SU-DHL-6 (cell line): ENCODE measurements around the gene NMNAT2.
"Not testable (repeated sequence)": the region's sequence is repeated elsewhere in the genome, so short reads cannot be mapped to it uniquely, and the experiment has no call there.

ENCODE experiments used
- H2AFZ ChIP-seq: fragments of 200-600 bp; sonication (generic); 2 replicates; pipeline ENCODE4 v1.6.1; 2014; ENCODE audit warnings: low read depth, mild to moderate bottlenecking, moderate library complexity, mixed read lengths, antibody characterized with exemption, low read length; ENCODE audit not compliant: severe bottlenecking
- H3F3A ChIP-seq: fragments of 200-600 bp; shearing (Covaris generic); 2 replicates; pipeline ENCODE4 v1.6.0; 2016; ENCODE audit warnings: antibody characterized with exemption, mild to moderate bottlenecking; ENCODE audit not compliant: insufficient read depth
- H3K27ac ChIP-seq: fragments of 200-600 bp; sonication (generic); 2 replicates; pipeline ENCODE4 v1.5.1; 2016; ENCODE audit warnings: low read depth, mild to moderate bottlenecking, low read length, moderate library complexity, mixed read lengths
- H3K27me3 ChIP-seq: fragments of 200-600 bp; sonication (generic), shearing (Covaris generic); 2 replicates; pipeline ENCODE4 v1.6.0; 2014; ENCODE audit warnings: mild to moderate bottlenecking, low read length
- H3K36me3 ChIP-seq: fragments of 200-600 bp; sonication (generic); 2 replicates; pipeline ENCODE4 v1.6.1; 2014; ENCODE audit warnings: mild to moderate bottlenecking, low read length, mixed read lengths
- H3K4me2 ChIP-seq: fragments of 300-600, 200-600 bp; shearing (Covaris generic), sonication (generic); 2 replicates; pipeline ENCODE4 v1.6.0; 2014; ENCODE audit warnings: low read length, low read depth, mild to moderate bottlenecking; ENCODE audit not compliant: poor library complexity, severe bottlenecking
- H3K4me3 ChIP-seq: fragments of 200-600 bp; sonication (generic); 2 replicates; pipeline ENCODE4 v1.5.1; 2014; ENCODE audit warnings: antibody characterized with exemption, low read length, mild to moderate bottlenecking, mixed read lengths; ENCODE audit not compliant: insufficient read depth, poor library complexity, severe bottlenecking
- H3K79me2 ChIP-seq: fragments of 200-600 bp; sonication (generic); 2 replicates; pipeline ENCODE4 v1.6.1; 2014; ENCODE audit warnings: mild to moderate bottlenecking, low read length, moderate library complexity; ENCODE audit not compliant: insufficient read depth
- H3K9ac ChIP-seq: fragments of 200-600 bp; sonication (generic); 2 replicates; pipeline ENCODE4 v1.7.0; 2014; ENCODE audit warnings: mild to moderate bottlenecking, low read length
- H3K9me2 ChIP-seq: fragments of 200-600 bp; sonication (generic); replicated peaks from 2 replicates; pipeline ENCODE4 v1.6.1; 2014; ENCODE audit warnings: low read length; ENCODE audit not compliant: insufficient read depth
- H3K9me3 ChIP-seq: fragments of 200-600 bp; sonication (generic); 2 replicates; pipeline ENCODE4 v1.6.1; 2014; ENCODE audit warnings: low read length, mixed read lengths; ENCODE audit not compliant: insufficient read depth
- H4K20me1 ChIP-seq: fragments of 200-600 bp; sonication (generic); 2 replicates; pipeline ENCODE4 v1.6.1; 2014; ENCODE audit warnings: low read depth, mild to moderate bottlenecking, antibody characterized with exemption, low read length, moderate library complexity, mixed read lengths
- EZH2phosphoT487 ChIP-seq: fragments of 200-600 bp; sonication (generic), shearing (Covaris generic); conservative IDR thresholded peaks from 2 replicates; pipeline ENCODE4 v1.6.1; 2018; ENCODE audit warnings: mild to moderate bottlenecking, antibody characterized with exemption, low read length, moderate library complexity, mixed read lengths
- TF ChIP-seq, protein P1 (sequence below): fragments of 200-600 bp; sonication (generic); IDR thresholded peaks from one replicate; pipeline ENCODE4 v1.5.1; 2017; ENCODE audit warnings: antibody characterized with exemption, mild to moderate bottlenecking, low read length, moderate library complexity; ENCODE audit not compliant: insufficient read depth, poor library complexity, severe bottlenecking

The NMNAT2 gene

DNA sequence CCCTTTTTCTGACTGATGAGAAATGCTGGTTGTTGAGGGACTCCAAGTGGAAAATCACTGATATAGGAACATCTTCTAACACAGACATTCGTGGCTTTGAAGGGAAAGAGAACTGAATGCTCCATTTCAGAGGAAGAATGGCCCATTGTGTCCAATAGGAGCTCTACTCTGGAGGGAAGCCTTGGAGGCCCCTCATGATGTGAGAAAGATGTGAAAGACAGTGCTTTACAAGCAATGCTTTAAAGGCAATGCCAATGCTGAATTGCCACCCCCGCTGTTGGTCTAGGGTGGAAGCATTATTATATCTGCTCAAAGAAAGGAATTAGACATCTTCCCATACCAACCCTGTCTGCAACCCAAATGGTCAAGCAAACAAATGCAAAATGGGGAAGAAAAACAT is 13.7 kb downstream of the NMNAT2 start:
- Histone ChIP-seq H3K36me3 (no peaks in the 10 kb centered on the region), H3K27me3 (no peaks in the 10 kb centered on the region), H2AFZ (no peak overlapping the region), H3K9me2 (no peaks in the 10 kb centered on the region; the same call in 1 of the 2 replicates), H4K20me1 (no peaks in the 10 kb centered on the region), H3K4me2 (no peak overlapping the region), H3K79me2 (no peaks in the 10 kb centered on the region), H3F3A (no peaks in the 10 kb centered on the region), H3K9ac (no peak overlapping the region), H3K9me3 (no peaks in the 10 kb centered on the region), H3K27ac (no peak overlapping the region), H3K4me3 (no peak overlapping the region)
- TF ChIP-seq EZH2phosphoT487: no peak
- TF ChIP-seq, protein P1, sequence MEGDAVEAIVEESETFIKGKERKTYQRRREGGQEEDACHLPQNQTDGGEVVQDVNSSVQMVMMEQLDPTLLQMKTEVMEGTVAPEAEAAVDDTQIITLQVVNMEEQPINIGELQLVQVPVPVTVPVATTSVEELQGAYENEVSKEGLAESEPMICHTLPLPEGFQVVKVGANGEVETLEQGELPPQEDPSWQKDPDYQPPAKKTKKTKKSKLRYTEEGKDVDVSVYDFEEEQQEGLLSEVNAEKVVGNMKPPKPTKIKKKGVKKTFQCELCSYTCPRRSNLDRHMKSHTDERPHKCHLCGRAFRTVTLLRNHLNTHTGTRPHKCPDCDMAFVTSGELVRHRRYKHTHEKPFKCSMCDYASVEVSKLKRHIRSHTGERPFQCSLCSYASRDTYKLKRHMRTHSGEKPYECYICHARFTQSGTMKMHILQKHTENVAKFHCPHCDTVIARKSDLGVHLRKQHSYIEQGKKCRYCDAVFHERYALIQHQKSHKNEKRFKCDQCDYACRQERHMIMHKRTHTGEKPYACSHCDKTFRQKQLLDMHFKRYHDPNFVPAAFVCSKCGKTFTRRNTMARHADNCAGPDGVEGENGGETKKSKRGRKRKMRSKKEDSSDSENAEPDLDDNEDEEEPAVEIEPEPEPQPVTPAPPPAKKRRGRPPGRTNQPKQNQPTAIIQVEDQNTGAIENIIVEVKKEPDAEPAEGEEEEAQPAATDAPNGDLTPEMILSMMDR: no peak

DNA sequence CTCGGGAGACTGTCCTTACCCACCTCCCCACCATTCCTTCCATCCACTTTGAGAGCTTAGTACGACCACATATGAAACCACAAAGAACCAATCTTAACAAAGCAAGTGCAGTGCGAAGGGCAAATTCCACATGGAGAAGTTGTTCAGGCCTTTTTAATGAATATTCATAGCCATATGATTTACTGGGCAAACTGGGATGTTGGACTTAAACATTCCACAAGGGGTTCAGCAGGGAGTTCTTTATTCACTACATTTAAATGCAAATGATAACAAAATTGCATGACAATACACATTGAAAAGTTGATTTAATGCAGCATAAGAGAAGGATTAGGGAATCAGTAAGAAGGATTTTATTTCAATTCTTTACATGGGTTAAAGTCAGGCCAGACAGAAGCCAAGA is 14.7 kb downstream of the NMNAT2 start:
- Histone ChIP-seq H3F3A (no peaks in the 10 kb centered on the region), H3K9ac (no peak overlapping the region), H3K27me3 (no peaks in the 10 kb centered on the region), H3K79me2 (no peaks in the 10 kb centered on the region), H3K27ac (no peak overlapping the region), H2AFZ (no peak overlapping the region), H3K9me3 (no peaks in the 10 kb centered on the region), H3K4me2 (no peak overlapping the region), H4K20me1 (no peaks in the 10 kb centered on the region), H3K9me2 (no peaks in the 10 kb centered on the region), H3K4me3 (no peak overlapping the region), H3K36me3 (no peaks in the 10 kb centered on the region)
- TF ChIP-seq, protein P1: no peak
- TF ChIP-seq EZH2phosphoT487: no peak

DNA sequence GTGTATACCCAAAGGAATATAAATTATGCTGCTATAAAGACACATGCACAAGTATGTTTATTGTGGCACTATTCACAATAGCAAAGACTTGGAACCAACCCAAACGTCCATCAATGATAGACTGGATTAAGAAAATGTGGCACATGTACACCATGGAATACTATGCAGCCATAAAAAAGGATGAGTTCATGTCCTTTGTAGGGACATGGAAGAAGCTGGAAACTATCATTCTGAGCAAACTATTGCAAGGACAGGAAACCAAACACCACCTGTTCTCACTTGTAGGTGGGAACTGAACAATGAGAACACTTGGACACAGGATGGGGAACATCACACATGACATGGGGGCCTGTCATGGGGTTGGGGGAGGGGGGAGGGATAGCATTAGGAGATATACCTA is 16.6 kb downstream of the NMNAT2 start:
- not testable (repeated sequence) for H3K27ac ChIP-seq, H3K27me3 ChIP-seq, H3K36me3 ChIP-seq, H4K20me1 ChIP-seq, H2AFZ ChIP-seq, H3F3A ChIP-seq, H3K4me2 ChIP-seq, H3K4me3 ChIP-seq, H3K9me2 ChIP-seq, H3K9ac ChIP-seq, H3K79me2 ChIP-seq, H3K9me3 ChIP-seq

DNA sequence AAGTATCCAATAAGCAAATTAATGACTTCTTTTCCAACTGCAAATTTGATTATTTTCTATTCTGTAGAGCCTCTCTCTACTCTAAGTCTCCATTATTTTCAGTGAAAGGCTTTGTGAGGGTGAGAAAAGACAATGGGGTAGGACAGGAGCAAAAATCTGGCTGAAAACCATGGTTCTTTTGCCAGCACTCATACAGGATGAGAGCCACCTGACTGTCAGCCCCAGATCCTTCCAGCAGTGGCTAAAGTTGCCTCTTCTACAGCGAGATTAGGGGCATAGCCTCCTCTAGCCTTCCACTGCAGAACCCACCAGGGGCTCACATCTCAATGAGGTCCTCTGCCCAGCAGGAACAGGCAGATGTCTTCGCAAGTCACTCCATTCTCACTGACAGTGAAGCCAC is 23.7 kb downstream of the NMNAT2 start:
- Histone ChIP-seq H3K27me3 (no peaks in the 10 kb centered on the region), H3K4me3 (no peak overlapping the region), H3F3A (no peaks in the 10 kb centered on the region), H3K9me3 (no peaks in the 10 kb centered on the region), H3K9me2 (no peaks in the 10 kb centered on the region), H3K36me3 (no peaks in the 10 kb centered on the region), H3K79me2 (no peaks in the 10 kb centered on the region), H3K9ac (no peak overlapping the region), H3K27ac (no peak overlapping the region), H2AFZ (no peak overlapping the region), H4K20me1 (no peaks in the 10 kb centered on the region), H3K4me2 (no peak overlapping the region)
- no peak for TF ChIP-seq EZH2phosphoT487
- TF ChIP-seq, protein P1: no peak
